AG09319 (cell line): ENCODE results near the gene TANK.

Experiments used
- DNase-seq: peaks from one replicate; pipeline ENCODE4 v3.0.0-alpha.2; 2010; ENCODE audit warnings: low read depth; ENCODE audit errors: extremely low read depth
- TF ChIP-seq, protein P1 (sequence below): IDR thresholded peaks from 2 replicates; pipeline ENCODE4 v1.5.1; 2011; ENCODE audit warnings: low read depth, mild to moderate bottlenecking, inconsistent platforms, low read length, moderate library complexity

The TANK gene

DNA sequence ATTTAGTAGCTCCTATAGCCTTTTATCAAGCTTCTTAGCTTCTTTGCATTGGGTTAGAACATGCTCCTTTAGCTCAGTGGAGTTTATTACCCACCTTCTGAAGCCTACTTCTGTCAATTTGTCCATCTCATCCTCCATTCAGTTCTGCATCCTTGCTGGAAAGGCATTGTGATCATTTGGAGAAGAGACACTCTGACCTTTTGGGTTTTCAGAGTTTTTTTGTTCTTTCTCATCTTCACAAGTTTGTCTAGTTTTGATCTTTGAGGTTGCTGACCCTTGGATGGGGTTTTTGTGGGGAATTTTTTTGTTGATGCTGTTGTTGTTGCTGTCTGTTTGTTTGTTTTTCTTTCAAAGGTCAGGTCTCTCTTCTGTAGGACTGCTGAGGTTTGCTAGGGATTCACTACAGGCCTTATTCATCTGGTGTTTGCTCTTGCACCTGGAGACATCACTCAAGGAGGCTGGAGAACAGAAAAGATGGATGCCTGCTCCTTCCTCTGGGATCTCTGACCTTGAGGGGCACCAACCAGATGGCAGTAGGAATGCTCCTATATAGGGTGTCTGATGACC, 13.9 kb upstream of the TANK start:
- DNase-seq = no peak
- TF ChIP-seq, protein P1, sequence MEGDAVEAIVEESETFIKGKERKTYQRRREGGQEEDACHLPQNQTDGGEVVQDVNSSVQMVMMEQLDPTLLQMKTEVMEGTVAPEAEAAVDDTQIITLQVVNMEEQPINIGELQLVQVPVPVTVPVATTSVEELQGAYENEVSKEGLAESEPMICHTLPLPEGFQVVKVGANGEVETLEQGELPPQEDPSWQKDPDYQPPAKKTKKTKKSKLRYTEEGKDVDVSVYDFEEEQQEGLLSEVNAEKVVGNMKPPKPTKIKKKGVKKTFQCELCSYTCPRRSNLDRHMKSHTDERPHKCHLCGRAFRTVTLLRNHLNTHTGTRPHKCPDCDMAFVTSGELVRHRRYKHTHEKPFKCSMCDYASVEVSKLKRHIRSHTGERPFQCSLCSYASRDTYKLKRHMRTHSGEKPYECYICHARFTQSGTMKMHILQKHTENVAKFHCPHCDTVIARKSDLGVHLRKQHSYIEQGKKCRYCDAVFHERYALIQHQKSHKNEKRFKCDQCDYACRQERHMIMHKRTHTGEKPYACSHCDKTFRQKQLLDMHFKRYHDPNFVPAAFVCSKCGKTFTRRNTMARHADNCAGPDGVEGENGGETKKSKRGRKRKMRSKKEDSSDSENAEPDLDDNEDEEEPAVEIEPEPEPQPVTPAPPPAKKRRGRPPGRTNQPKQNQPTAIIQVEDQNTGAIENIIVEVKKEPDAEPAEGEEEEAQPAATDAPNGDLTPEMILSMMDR = no peak

DNA sequence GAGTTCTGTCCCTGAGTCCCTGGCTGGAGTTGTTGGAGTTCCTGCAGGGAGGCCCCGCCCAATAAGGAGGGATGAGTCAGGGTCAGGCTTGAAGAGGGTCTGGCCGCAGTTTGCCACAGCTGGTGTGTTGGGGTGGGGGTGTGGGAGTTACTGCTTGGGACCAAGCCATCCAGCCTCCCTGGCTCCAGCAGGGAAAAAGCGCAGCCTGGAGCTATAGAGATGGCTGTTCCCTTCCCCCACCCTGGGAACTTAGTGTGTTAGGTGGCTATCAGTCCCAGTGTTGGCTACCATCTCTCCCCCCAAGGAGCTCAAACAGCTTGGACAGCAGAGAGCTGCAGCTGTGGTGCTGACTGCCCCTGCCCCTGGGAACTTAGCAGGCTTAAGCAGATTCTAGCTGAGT, 13.2 kb upstream of the TANK start:
- TF ChIP-seq, protein P1 = no peak
- no peak for DNase-seq

DNA sequence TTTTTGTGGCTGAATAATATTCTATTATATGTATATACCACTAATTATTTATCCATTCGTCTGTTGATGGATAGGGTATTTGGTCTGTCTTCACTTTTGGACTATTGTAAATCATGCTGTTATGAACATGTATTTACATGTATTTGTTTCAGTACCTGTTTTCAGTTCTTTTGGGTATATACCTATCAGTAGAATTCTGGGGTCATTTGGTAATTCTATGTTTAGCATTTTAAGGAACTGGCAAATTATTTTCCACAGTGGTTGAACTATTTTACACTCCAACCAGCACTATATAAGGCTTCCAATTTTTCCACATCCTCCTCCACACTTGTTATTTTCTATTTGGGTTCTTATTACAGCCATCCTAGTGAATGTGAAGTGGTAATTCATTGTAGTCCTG, 12.4 kb upstream of the TANK start:
- TF ChIP-seq, protein P1 = no peak
- DNase-seq = no peak

DNA sequence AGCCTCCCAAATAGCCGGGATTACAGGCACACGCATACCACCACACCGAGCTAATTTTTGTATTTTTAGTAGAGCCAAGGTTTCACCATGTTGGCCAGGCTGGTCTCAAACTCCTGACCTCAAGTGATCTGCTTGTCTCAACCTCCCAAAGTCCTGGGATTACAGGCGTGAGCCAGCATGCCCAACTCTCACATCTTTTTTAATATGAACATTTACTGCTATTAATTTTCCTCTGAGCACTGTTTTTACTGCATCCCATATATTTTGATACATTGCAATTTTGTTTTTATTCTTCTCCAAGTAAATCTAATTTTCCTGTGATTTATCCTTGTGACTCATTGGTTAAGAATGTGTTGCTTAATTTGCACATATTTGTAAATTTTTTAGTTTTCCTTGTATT, 9.5 kb upstream of the TANK start:
- TF ChIP-seq, protein P1 = no peak
- DNase-seq = no peak

DNA sequence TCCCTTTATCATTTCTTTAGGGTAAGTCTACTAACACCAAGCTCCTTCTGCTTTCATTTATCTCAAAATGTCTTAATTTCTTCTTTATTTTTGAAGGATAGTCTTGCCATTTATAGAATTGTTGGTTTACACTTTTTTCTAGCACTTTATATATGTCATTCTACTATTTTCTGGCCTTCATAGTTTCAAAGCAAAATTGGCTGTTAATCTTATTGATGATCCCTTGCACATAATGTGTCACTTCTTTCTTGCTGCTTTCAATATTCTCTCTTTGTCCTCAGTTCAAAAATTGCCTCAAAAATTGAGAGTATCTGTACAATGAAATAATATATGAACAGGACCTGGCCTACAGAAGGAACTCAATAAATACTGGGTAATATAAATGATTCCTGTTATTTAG, 7.9 kb upstream of the TANK start:
- DNase-seq = no peak
- TF ChIP-seq, protein P1 = no peak

DNA sequence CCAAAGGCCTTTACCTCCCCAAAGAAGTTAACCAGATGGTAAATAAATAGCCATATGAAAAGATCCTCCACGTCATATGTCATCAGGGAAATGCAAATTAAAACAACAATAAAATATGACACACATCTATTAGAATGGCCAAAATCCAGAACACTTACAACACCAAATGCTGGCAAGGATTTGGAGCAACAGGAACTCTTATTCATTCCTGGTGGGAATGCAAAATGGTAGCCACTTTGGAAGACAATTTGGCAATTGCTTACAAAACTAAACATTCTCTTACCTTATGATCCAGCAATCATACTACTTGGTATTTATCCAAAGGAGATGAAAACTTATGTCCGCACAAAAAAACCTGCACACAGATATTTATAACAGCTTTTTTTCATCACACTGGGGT, 1.3 kb upstream of the TANK start:
- TF ChIP-seq, protein P1 = no peak

DNA sequence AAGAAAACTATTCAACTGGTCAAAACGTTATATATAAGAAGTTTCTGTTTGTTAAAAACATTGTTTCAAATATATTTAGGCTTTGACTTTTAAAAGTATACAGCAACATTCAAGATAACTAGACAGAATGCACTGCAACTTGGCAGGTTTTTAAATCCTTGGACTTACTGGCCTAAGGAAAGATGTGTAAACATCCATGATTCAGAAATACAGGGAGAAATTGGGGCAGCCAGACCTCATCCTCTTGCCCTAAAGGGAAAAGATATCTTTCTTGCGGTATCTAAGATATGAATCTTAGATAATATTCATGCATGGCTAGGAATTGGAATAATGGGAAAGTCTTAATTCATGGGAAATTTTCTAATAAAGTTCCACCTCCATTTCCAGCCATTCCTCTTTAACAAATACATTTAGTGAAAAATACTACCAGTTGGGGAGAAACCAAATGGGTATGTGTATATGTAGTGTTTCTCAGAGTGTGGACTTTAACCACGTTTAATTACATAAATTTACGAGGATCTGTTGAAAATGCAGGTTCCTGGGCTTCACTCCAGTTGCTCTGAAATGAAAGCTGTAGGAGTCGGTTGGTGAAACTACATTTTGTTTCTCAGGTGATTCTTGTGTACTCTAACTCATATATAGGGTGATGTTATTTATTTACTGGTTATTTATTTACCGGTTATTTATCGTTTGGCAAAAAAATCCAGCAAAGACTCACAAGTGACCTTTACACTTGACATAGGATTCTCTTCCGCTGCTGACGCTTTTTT, 587 bp upstream of the TANK start:
- TF ChIP-seq, protein P1 = no peak
- no peak for DNase-seq

More for the DNA sequence above, 1.3 kb upstream of the TANK start:
- DNase-seq = no peak
